PFSK-1 (cell line): ENCODE results near the gene PPFIA4.

ENCODE experiments used
- FOXP2 ChIP-seq: optimal IDR thresholded peaks from 2 replicates; pipeline ENCODE3; 2011; ENCODE audit warnings: borderline replicate concordance, control low read depth, inconsistent platforms; ENCODE audit not compliant: insufficient read depth; ENCODE audit errors: extremely low read length, extremely low read depth
- POLR2AphosphoS5 ChIP-seq: IDR thresholded peaks from 2 replicates; pipeline ENCODE4 v1.6.1; 2012; ENCODE audit warnings: low read depth, mild to moderate bottlenecking, control low read depth, low read length, moderate library complexity
- SIN3A ChIP-seq: IDR thresholded peaks from 2 replicates; pipeline ENCODE4 v1.6.1; 2012; ENCODE audit warnings: mild to moderate bottlenecking, low read length, moderate library complexity, borderline replicate concordance; ENCODE audit not compliant: insufficient read depth
- TAF1 ChIP-seq: IDR thresholded peaks from 2 replicates; pipeline ENCODE4 v1.6.1; 2012; ENCODE audit warnings: low read length, control low read depth, borderline replicate concordance; ENCODE audit not compliant: insufficient read depth
- TF ChIP-seq, protein P1 (sequence below), 2 experiments: IDR thresholded peaks; 2 replicates each; pipeline versions ENCODE4 v1.6.1 to v1.8.0; 2011 to 2012; ENCODE audit warnings: low read depth in 2 of 2, low read length in 2 of 2, control low read depth in 1 of 2, inconsistent platforms in 1 of 2, mild to moderate bottlenecking in 1 of 2, moderate library complexity in 1 of 2; ENCODE audit not compliant: insufficient read depth in 1 of 2

Gene PPFIA4

DNA sequence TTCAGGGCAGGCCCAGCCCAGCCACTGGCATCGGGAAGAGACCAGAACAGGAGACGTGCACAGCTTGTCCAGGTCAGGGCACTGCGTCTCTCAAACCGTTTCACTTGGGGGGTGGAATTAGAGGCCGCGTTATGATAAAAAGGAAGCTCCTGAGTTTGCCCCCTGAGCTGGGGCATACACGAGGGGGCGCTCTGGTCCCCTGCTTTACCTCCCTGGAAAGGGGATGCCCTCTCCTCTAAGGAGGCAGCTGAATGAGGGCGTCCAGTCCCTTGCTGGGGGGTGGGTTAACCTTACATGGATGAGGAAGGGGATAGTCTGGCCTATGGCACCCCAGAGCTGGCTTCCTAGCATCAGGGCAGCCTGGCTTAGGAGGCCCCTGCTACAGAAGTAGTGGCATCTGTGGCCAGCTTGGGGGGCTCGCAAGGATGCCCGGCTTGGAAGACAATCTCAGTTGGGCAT, 57.2 kb downstream of the PPFIA4 start:
- TF ChIP-seq FOXP2 = no peak
- no peak for TF ChIP-seq POLR2AphosphoS5
- no peak for TF ChIP-seq TAF1
- no peak for TF ChIP-seq SIN3A
- TF ChIP-seq, protein P1, sequence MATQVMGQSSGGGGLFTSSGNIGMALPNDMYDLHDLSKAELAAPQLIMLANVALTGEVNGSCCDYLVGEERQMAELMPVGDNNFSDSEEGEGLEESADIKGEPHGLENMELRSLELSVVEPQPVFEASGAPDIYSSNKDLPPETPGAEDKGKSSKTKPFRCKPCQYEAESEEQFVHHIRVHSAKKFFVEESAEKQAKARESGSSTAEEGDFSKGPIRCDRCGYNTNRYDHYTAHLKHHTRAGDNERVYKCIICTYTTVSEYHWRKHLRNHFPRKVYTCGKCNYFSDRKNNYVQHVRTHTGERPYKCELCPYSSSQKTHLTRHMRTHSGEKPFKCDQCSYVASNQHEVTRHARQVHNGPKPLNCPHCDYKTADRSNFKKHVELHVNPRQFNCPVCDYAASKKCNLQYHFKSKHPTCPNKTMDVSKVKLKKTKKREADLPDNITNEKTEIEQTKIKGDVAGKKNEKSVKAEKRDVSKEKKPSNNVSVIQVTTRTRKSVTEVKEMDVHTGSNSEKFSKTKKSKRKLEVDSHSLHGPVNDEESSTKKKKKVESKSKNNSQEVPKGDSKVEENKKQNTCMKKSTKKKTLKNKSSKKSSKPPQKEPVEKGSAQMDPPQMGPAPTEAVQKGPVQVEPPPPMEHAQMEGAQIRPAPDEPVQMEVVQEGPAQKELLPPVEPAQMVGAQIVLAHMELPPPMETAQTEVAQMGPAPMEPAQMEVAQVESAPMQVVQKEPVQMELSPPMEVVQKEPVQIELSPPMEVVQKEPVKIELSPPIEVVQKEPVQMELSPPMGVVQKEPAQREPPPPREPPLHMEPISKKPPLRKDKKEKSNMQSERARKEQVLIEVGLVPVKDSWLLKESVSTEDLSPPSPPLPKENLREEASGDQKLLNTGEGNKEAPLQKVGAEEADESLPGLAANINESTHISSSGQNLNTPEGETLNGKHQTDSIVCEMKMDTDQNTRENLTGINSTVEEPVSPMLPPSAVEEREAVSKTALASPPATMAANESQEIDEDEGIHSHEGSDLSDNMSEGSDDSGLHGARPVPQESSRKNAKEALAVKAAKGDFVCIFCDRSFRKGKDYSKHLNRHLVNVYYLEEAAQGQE (IDR thresholded peaks at IDR 0.05; ENCODE audit: insufficient read depth in 1 of 2, low read depth in 2 of 2, low read length in 2 of 2) = no peak

DNA sequence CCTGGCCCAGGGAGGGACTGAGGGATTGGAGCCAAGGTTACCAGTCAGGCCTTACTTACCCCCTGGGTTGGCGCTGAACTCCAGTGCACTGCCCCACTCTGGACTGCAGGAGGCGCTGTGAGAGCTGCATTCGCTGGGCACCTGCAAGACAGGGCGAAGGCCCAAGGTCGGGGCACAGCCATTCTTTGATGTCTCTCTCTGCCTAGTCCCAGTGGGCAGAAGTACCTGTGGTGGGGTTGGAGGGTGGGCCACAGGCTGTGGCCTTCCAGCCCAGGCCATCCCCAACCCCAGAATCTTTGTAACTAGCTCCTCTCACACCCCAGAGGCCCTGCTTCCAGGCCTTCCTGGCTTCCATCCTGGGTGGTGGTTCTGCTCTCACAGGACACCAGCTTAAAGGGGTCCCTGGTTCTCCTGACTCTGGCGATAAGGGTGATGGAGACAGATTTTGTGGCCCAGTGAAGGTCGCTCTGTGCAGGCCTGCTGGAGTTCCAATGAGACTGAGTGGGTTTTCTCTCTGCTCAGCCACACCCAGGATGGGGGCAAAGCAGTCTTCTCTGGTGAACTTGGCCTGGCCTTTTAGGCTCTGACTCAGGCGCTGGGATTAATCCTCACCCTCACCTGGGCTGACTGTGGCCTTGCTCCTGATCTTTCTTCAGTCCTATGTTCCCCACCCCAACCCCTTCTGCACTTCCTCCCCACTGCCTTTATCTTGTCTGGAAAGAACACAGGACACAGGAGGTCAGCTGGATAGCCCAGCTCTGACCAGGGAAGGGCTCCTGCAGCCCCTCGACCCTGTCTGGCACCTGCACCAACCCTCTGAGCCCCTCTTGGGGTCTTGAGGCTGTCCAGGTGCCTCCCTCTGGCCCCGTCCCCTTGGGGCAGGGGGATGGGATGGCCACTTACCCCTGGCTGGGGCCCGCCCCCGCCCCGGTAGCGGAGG, 58.6 kb downstream of the PPFIA4 start:
- TF ChIP-seq POLR2AphosphoS5 (no peak), SIN3A (no peak)

- no peak for TF ChIP-seq SIN3A
- no peak for TF ChIP-seq FOXP2
- TF ChIP-seq, protein P1 (IDR thresholded peaks at IDR 0.05; ENCODE audit: insufficient read depth in 1 of 2, low read depth in 2 of 2, low read length in 2 of 2) = no peak
- TF ChIP-seq TAF1 = no peak
- TF ChIP-seq POLR2AphosphoS5 = no peak
These were observed 59.5 kb downstream of the PPFIA4 start, which contains the start of gene MYOG for GRCh38 chr1:203085528-203086406. TSS of gene MYOG (minus strand) at chr1:203086012. CDS start at chr1:203085961, 51 bp downstream.

- no peak for TF ChIP-seq POLR2AphosphoS5
- no peak for TF ChIP-seq TAF1
- no peak for TF ChIP-seq SIN3A
- TF ChIP-seq, protein P1 (IDR thresholded peaks at IDR 0.05; ENCODE audit: insufficient read depth in 1 of 2, low read depth in 2 of 2, low read length in 2 of 2) = no peak
- TF ChIP-seq FOXP2 = no peak
These were observed 60.9 kb downstream of the PPFIA4 start for GRCh38 chr1:203086992-203087763.

DNA sequence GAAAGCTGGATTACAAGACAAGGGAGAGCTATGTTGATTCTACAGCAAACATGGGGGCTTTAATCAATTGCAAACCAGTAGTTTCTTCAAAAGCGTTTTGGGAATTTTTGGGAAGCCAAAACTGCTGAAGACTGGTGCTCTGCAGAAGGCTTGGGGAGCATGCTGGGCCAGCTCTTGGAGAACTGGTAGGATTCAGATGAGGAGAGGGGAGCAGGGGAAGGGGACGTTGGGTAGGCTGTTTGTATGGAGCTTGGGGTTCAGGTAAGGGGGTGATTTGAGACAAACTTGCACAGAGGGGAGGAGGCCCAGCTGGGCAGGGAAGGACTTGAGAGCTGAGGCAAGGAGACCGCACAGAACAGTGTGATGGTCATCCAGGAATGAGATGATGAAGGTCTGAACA, 62.1 kb downstream of the PPFIA4 start:
- TF ChIP-seq, protein P1 (IDR thresholded peaks at IDR 0.05; ENCODE audit: insufficient read depth in 1 of 2, low read depth in 2 of 2, low read length in 2 of 2) = no peak
- TF ChIP-seq TAF1 (no peak), FOXP2 (no peak), POLR2AphosphoS5 (no peak), SIN3A (no peak)
